Gastroesophageal sphincter (tissue), 4 donors: ENCODE data around the gene CNPY4. TPM values are rescaled to one million over a fixed set of nuclear protein-coding genes. Genes with fewer than 3 reads are reported as not detected.
A peak's percentile ranks its signal among the peaks of the same experiment; 100 is the strongest.

Experiments
- ATAC-seq: fragments of 150-250 bp; one replicate; pipeline ENCODE4 v1.9.1; 2016; ENCODE audit warnings: mild to moderate bottlenecking, moderate library complexity
- H3K27ac ChIP-seq, 4 donors: fragments of 200-600 bp; sonication (generic) in 3 of 4; 1 replicate in 3 of 4; 2 replicates in 1 of 4; pipeline ENCODE4 v1.5.1; 2016 to 2019
- H3K27me3 ChIP-seq: fragments of 200-600 bp; sonication (generic); one replicate; pipeline ENCODE4 v1.5.1; 2019
- H3K36me3 ChIP-seq, 2 donors: fragments of 200-600 bp; sonication (generic); one replicate each; pipeline ENCODE4 v1.5.1; 2019; ENCODE audit warnings: control low read depth in 1 of 2
- H3K4me1 ChIP-seq, 3 donors: fragments of 200-600 bp; sonication (generic); 1 replicate in 2 of 3; 2 replicates in 1 of 3; pipeline ENCODE4 v1.5.1; 2016 to 2019; ENCODE audit warnings: control low read depth in 2 of 3
- H3K4me3 ChIP-seq, 2 donors: fragments of 200-600 bp; sonication (generic); one replicate each; pipeline ENCODE4 v1.5.1; 2019; ENCODE audit warnings: mild to moderate bottlenecking in 1 of 2, moderate library complexity in 1 of 2
- H3K9me3 ChIP-seq, 3 donors: fragments of 200-600 bp; sonication (generic); one replicate each; pipeline ENCODE4 v1.5.1; 2017 to 2019; ENCODE audit warnings: control low read depth in 2 of 3
- EP300 ChIP-seq: sonication (generic); formaldehyde crosslinking; IDR thresholded peaks from one replicate; pipeline ENCODE4 v1.6.1; 2017; ENCODE audit warnings: antibody characterized with exemption, mild to moderate bottlenecking
- POLR2A ChIP-seq, 2 donors: fragments of 450-650 bp; IDR thresholded peaks; one replicate each; pipeline ENCODE4 v1.6.1; 2017; ENCODE audit warnings: antibody characterized with exemption in 2 of 2, mild to moderate bottlenecking in 2 of 2, moderate library complexity in 1 of 2
- POLR2AphosphoS5 ChIP-seq: sonication (generic); formaldehyde crosslinking; IDR thresholded peaks from one replicate; pipeline ENCODE4 v1.6.1; 2017; ENCODE audit warnings: antibody characterized with exemption
- WGBS, 2 donors: methylation state at CpG; one replicate each; pipeline ENCODE4 v1.1.5; 2018; ENCODE audit warnings: low coverage in 1 of 2; 5-methylcytosine and 5-hydroxymethylcytosine counted together
- total RNA-seq, 4 donors: library from RNA; depleted of rRNA; stranded (reverse); fragments of >200 nt; gene quantifications; one replicate each; pipeline ENCODE4 v1.1.0, GENCODE V29; 2016
- TF ChIP-seq, protein P1 (sequence below), 4 experiments: fragments of 200-600 bp in 2 of 4; fragments of 450-650 bp in 2 of 4; sonication (generic) in 1 of 4; IDR thresholded peaks; one replicate each; pipeline ENCODE4 v1.5.1; 2017 to 2019; ENCODE audit warnings: antibody characterized with exemption in 4 of 4, mild to moderate bottlenecking in 2 of 4, moderate library complexity in 2 of 4

The CNPY4 gene
- total RNA-seq, 4 donors from 2014 or later, result 13.0 to 21.0 (median 14.8) TPM

DNA sequence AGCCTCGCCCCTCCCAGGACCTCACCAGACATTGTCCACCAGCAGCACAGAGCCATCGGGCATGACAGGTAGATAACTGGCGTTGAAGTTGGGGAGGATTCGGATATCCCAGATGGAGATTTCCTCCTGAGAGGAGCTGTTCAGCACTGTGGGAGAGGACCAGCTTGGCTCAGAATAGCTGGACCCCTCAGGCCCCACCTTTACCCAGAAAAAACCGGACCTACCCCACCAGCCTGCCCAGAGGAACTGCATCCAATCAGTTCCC, 37.6 kb downstream of the CNPY4 start:
- WGBS, 2 donors, result no CpG with 5 or more reads among the region's 5 CpGs
- Histone ChIP-seq H3K27ac (peak overlapping the region in 3 of 4 donors; percentile 84 to 89 (median 85)), H3K27me3 (no peaks in the 10 kb centered on the region), H3K4me3 (no peak overlapping the region), H3K36me3 (peaks cover 0 to 50% of the 10 kb centered on the region in 2 donors), H3K4me1 (peaks cover 0 to 40% (median 14%) of the 10 kb centered on the region in 3 donors), H3K9me3 (no peaks in the 10 kb centered on the region)
- TF ChIP-seq, protein P1, sequence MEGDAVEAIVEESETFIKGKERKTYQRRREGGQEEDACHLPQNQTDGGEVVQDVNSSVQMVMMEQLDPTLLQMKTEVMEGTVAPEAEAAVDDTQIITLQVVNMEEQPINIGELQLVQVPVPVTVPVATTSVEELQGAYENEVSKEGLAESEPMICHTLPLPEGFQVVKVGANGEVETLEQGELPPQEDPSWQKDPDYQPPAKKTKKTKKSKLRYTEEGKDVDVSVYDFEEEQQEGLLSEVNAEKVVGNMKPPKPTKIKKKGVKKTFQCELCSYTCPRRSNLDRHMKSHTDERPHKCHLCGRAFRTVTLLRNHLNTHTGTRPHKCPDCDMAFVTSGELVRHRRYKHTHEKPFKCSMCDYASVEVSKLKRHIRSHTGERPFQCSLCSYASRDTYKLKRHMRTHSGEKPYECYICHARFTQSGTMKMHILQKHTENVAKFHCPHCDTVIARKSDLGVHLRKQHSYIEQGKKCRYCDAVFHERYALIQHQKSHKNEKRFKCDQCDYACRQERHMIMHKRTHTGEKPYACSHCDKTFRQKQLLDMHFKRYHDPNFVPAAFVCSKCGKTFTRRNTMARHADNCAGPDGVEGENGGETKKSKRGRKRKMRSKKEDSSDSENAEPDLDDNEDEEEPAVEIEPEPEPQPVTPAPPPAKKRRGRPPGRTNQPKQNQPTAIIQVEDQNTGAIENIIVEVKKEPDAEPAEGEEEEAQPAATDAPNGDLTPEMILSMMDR (IDR thresholded peaks at IDR 0.05), result no peak
- no peak for TF ChIP-seq EP300
- no peak for TF ChIP-seq POLR2AphosphoS5
- no peak for TF ChIP-seq POLR2A (IDR thresholded peaks at IDR 0.05)
- no peak for ATAC-seq

DNA sequence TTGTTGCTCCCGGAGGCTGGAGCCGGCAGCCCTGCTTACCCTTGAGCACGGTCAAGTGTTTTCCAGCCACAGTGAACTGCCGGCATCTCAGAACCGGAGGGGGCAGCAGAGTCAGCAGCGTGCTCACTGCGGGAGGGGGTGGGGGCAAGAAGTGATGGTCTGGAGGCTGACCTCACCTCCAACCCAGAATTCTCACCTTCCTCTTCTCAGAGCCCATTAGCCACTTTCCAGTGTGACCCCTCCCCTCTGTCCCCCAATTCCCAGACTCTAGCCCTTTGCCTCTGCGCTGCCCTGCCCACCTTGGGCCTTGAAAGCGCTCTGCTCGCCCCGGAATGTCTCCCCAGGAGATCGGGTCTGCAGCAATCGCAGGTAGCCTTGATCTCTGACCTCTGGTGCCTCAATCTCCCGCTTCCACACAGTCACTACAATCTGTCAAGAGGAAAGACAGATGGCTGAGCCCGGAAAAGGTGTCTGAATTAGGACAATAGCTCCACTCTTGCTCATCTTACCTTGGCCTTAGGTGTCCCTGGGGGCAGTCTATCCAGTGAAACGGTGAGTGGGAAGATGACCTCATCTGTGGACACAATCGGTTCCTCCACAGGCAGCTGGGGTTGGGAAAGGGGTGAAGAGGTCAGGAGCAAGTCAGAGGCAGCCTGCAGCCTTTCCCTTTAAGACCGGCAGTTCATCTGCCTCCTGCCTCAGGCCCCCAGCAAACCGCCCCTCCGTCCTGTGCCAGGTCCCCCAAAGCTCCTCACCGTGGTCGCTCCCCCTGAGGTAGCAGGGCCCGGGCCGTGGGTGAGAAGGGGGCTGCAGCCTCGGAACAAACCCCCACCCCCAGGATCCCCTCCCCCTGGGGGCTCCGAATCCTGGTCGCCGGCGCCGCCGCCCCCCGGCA, 38.1 kb downstream of the CNPY4 start:
- peak overlapping the region; percentile 55 to 81 for H3K4me3 ChIP-seq
- H3K9me3 ChIP-seq, result no peaks in the 10 kb centered on the region
- no peaks in the 10 kb centered on the region for H3K27me3 ChIP-seq
- TF ChIP-seq POLR2AphosphoS5, result peak; percentile 6
- TF ChIP-seq, protein P1 (IDR thresholded peaks at IDR 0.05), result no peak
- WGBS, 2 donors, result 3 to 5% methylated on average over 4 to 16 of the region's 32 CpGs
- peaks cover 0 to 47% of the 10 kb centered on the region in 2 donors for H3K36me3 ChIP-seq
- peak; percentile 46 for ATAC-seq
- peaks cover 0 to 37% (median 14%) of the 10 kb centered on the region in 3 donors for H3K4me1 ChIP-seq
- peak overlapping the region; percentile 21 to 89 (median 84) for H3K27ac ChIP-seq

DNA sequence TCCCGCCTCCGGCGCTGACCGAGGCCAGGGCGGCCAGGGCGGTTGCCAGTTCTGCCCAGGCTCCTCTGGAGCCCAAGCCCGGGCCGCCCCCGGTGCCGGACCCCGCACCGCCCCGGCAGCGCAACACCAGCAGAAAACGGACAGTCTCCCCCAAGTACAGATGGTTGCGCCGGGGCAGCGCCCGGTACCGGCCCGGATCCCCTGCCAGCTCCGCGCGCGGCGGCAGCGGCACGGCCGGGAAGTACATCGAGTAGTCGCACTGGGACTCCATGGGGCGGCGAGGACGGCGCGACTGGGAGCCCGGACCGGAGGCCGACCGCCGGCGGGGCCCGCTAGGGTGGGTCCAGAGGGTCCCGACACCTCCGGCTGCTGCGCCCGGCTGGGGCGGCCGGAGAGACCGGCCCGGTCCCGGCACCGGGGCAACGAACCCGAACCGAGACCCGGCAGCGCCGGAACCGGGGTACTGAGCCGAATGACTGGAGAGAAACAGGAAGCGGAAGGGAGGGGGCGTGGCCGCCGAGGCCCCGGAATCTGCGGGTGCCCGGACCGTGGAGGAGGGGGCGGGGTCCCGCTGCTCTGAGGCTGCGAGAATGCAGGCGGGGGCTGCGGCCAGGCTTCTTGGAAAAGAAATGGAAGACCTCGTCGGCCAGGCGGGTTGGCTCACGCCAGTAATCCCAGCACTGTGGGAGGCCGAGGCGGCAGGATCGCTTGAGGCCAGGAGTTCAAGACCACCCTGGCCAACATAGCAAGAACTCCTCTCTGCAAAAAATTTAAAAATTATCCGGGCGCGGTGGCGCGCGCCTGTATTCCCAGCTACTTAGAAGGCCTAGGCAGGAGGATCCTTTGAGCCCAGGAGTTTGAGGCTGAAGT, 39.0 kb downstream of the CNPY4 start, which contains the start of gene TRAPPC14:
TRAPPC14 (minus strand) TSS at position 495 of the 870 bp plus-strand sequence; CDS start at position 271, 224 bp downstream.
- Histone ChIP-seq H3K27me3 (no peaks in the 10 kb centered on the region), H3K27ac (peak within 1 kb of the TSS; percentile 21 to 89 (median 84)), H3K4me1 (peaks cover 0 to 37% (median 14%) of the 10 kb centered on the region in 3 donors), H3K36me3 (peaks cover 0 to 38% of the 10 kb centered on the region in 2 donors), H3K4me3 (peak within 1 kb of the TSS; percentile 55 to 81), H3K9me3 (no peaks in the 10 kb centered on the region)
- TF ChIP-seq POLR2AphosphoS5, result peak; percentile 60
- peak; percentile 30 to 43 for TF ChIP-seq POLR2A (IDR thresholded peaks at IDR 0.05)
- no peak for TF ChIP-seq EP300
- TF ChIP-seq, protein P1 (IDR thresholded peaks at IDR 0.05), result peak in 2 of 4 experiments; percentile 6 to 16
- WGBS, 2 donors, result 5 to 20% methylated on average over 1 to 15 of the region's 87 CpGs
- peak; percentile 92 for ATAC-seq

DNA sequence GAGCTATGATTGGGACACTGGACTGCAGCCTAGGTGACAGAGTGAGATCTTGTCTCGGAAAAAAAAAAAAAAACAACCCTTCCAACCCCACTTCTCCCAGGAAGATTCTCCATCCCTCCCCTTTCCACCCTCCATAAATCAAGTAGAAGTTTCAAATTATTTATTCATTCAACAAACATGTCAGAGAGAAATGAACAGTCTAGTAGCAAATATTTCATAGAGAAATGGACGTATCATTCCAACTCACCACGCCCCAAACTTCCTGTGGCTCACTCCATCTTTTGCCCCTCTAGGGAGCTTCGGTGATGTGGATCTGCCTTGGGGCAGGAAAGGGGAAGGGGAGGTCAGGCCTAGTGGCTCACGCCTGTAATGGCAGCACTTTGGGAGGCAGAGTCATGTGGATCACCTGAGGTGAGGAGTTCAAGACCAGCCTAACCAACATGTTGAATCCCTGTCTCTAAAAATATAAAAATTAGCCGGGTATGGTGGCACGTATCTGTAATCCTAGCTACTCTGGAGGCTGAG, 39.7 kb downstream of the CNPY4 start:
- Histone ChIP-seq H3K4me1 (peaks cover 0 to 36% (median 14%) of the 10 kb centered on the region in 3 donors), H3K27ac (peak overlapping the region in 3 of 4 donors; percentile 84 to 89 (median 85)), H3K4me3 (peak overlapping the region; percentile 55 to 81), H3K27me3 (no peaks in the 10 kb centered on the region), H3K9me3 (no peaks in the 10 kb centered on the region), H3K36me3 (peaks cover 0 to 31% of the 10 kb centered on the region in 2 donors)
- TF ChIP-seq, protein P1 (IDR thresholded peaks at IDR 0.05), result no peak
- no peak for TF ChIP-seq EP300
- TF ChIP-seq POLR2AphosphoS5, result no peak
- TF ChIP-seq POLR2A (IDR thresholded peaks at IDR 0.05), result no peak
- whole genome bisulfite sequencing, 2 donors, result 28 to 60% methylated on average over 3 to 7 of the region's 7 CpGs
- ATAC-seq, result no peak
